ELR (cell line): ENCODE measurements around the gene PLSCR3.

Source experiments
- DNase-seq: peaks from one replicate; pipeline ENCODE4 v3.0.0-alpha.2; 2015; ENCODE audit warnings: low read depth

PLSCR3 gene

GRCh38 chr17:7347630-7348477 is 46.5 kb downstream of the PLSCR3 start:
- no peak for DNase-seq

GRCh38 chr17:7346761-7347614 is 47.3 kb downstream of the PLSCR3 start:
- DNase-seq: no peak

DNA sequence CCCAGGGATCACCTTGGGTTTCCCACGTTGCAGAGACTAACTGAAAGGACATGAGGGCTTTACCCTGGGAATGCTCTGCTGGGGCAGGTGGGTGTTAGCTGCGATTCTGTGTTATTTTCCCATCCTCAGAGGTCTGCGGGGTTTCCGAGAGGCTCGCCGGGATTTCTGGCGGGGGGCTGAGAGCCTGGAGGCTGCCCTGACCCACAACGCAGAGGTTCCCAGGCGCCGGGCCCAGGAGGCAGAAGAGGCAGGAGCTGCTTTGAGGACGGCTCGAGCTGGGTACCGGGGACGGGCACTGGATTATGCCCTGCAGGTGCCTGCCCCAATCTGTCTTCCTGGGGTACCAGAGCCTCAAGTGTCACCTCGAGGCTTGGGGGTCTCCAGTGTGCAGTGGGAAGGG is 51.1 kb downstream of the PLSCR3 start:
- no peak for DNase-seq

DNA sequence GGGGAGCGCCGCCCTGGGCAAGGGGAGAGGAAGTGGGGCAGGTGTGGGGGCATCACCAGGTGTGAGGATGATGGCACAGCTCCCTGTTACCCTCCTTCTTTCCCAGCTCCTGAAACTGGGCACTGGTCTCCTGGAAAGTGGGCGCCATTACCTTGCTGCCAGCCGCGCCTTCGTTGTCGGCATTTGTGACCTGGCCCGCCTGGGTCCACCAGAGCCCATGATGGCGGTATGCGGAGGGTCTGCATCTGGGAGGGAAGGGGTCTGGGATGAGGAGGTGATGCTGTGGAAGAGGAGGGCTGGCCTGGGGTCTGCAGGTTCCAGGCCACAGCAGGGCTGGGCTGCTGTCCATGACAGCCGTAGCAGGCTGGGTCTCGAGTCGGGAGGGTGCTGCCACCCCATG is 52.5 kb downstream of the PLSCR3 start:
- no peak for DNase-seq

- DNase-seq: peak; percentile 34
Observed at GRCh38 chr17:7340179-7340578, 54.1 kb downstream of the PLSCR3 start.
